Thoracic aorta (tissue), 2 donors: Measurements from ENCODE around the gene NOVA2. TPM values are rescaled to one million over a fixed set of nuclear protein-coding genes. Genes with fewer than 3 reads are reported as not detected.

Source experiments
- ATAC-seq: fragments of 150-250 bp; one replicate; pipeline ENCODE4 v1.8.0; 2017; ENCODE audit warnings: low read depth; ENCODE audit not compliant: insufficient number of reproducible peaks, low FRiP score
- DNase-seq: peaks from one replicate; pipeline ENCODE4 v3.0.0-alpha.2; 2020; ENCODE audit warnings: low spot score
- H3K27ac ChIP-seq, 2 donors: fragments of 200-600 bp; sonication (generic); 1 replicate in 1 of 2; 2 replicates in 1 of 2; pipeline ENCODE4 v1.5.1; 2016; ENCODE audit warnings: mild to moderate bottlenecking in 2 of 2, moderate library complexity in 2 of 2
- H3K27me3 ChIP-seq: fragments of 200-600 bp; sonication (generic); replicated peaks from 2 replicates; pipeline ENCODE4 v1.6.0; 2016; ENCODE audit warnings: mild to moderate bottlenecking; ENCODE audit not compliant: insufficient read depth
- H3K36me3 ChIP-seq: fragments of 200-600 bp; sonication (generic); one replicate; pipeline ENCODE4 v1.5.1; 2016
- H3K4me1 ChIP-seq, 2 donors: fragments of 200-600 bp; sonication (generic); 1 replicate in 1 of 2; 2 replicates in 1 of 2; pipeline versions ENCODE4 v1.5.1 to v1.6.0; 2016; ENCODE audit warnings: low read depth in 2 of 2, mild to moderate bottlenecking in 1 of 2; ENCODE audit not compliant: control insufficient read depth in 1 of 2
- H3K4me3 ChIP-seq: fragments of 200-600 bp; sonication (generic); 2 replicates; pipeline ENCODE4 v1.5.1; 2016; ENCODE audit warnings: mild to moderate bottlenecking
- H3K9me3 ChIP-seq: fragments of 200-600 bp; sonication (generic); 2 replicates; pipeline ENCODE4 v1.5.1; 2016
- CTCF ChIP-seq: fragments of 200-600 bp; sonication (generic); IDR thresholded peaks from one replicate; pipeline ENCODE4 v1.5.1; 2019; ENCODE audit warnings: antibody characterized with exemption
- total RNA-seq, 2 donors: library from RNA; depleted of rRNA; stranded (reverse); fragments of >200 nt; gene quantifications; one replicate each; pipeline versions ENCODE4 v1.1.0 to v1.2.3, GENCODE V29; 2016

Gene NOVA2
- total RNA-seq, 2 donors from 2014 or later = 2.6 to 6.4 TPM

- H3K4me3 ChIP-seq = no peak overlapping the region
- DNase-seq (no peak), ATAC-seq (no peak)
- no peaks in the 10 kb centered on the region for H3K36me3 ChIP-seq
- TF ChIP-seq CTCF = no peak
- H3K9me3 ChIP-seq = no peaks in the 10 kb centered on the region
- no peak overlapping the region for H3K27ac ChIP-seq
- H3K4me1 ChIP-seq = no peaks in the 10 kb centered on the region
- H3K27me3 ChIP-seq = no peaks in the 10 kb centered on the region
These were observed 12.9 kb downstream of the NOVA2 start for GRCh38 chr19:45960595-45961235.

DNA sequence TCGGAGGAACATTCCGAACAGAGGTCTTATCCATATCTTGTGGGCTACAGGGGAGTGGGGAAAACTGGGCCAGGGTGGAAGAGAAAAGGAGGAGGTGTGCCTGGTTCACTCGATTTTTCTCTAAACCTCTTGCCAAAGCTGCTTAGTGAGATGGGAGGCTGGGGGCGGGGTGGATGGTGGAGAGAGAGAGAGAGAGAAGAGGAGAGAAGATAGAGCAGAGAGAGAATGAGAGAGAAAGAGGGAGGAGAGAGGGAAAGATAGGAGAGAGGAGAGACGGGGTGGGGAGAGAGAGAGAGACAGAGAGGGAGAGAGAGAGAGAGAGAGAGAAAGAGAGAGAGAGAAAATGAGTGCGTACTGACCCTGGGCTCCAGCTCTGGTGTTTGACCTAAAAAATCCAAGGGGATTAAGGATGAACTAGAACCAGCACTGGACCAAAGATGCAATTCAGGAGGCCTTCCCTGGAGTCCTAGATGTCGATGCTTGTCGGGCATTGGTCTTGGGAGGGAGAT is 14.1 kb downstream of the NOVA2 start:
- H3K4me1 ChIP-seq = no peaks in the 10 kb centered on the region
- no peak overlapping the region for H3K27ac ChIP-seq
- H3K36me3 ChIP-seq = no peaks in the 10 kb centered on the region
- DNase-seq = no peak
- no peak overlapping the region for H3K4me3 ChIP-seq
- no peak for TF ChIP-seq CTCF
- no peak for ATAC-seq
- no peaks in the 10 kb centered on the region for H3K27me3 ChIP-seq
- no peaks in the 10 kb centered on the region for H3K9me3 ChIP-seq

GRCh38 chr19:45958769-45959516 is 14.7 kb downstream of the NOVA2 start:
- Histone ChIP-seq H3K9me3 (no peaks in the 10 kb centered on the region), H3K27ac (no peak overlapping the region), H3K27me3 (no peaks in the 10 kb centered on the region), H3K4me1 (no peaks in the 10 kb centered on the region), H3K36me3 (no peaks in the 10 kb centered on the region), H3K4me3 (no peak overlapping the region)
- TF ChIP-seq CTCF = no peak
- DNase-seq = no peak
- ATAC-seq = no peak

GRCh38 chr19:45958320-45958719 is 15.3 kb downstream of the NOVA2 start:
- no peaks in the 10 kb centered on the region for H3K4me1 ChIP-seq
- no peaks in the 10 kb centered on the region for H3K27me3 ChIP-seq
- no peak for TF ChIP-seq CTCF
- H3K4me3 ChIP-seq = no peak overlapping the region
- H3K36me3 ChIP-seq = no peaks in the 10 kb centered on the region
- no peak for ATAC-seq
- no peaks in the 10 kb centered on the region for H3K9me3 ChIP-seq
- no peak for DNase-seq
- H3K27ac ChIP-seq = no peak overlapping the region

- Histone ChIP-seq H3K4me3 (no peak overlapping the region), H3K36me3 (no peaks in the 10 kb centered on the region), H3K9me3 (no peaks in the 10 kb centered on the region), H3K27ac (no peak overlapping the region), H3K4me1 (no peaks in the 10 kb centered on the region), H3K27me3 (no peaks in the 10 kb centered on the region)
- DNase-seq = no peak
- TF ChIP-seq CTCF = no peak
- no peak for ATAC-seq
These were observed 17.6 kb downstream of the NOVA2 start for GRCh38 chr19:45955905-45956608.
